Ramos (cell line): ENCODE data around the gene RTP5.

Experiments
- in situ Hi-C: fragments of 300-500 bp; cut with MboI; formaldehyde crosslinking; loops from one replicate; pipeline ENCODE4 v1.14.3; 2022; ENCODE audit warnings: low sequenced_read_pairs; ENCODE audit not compliant: unreplicated experiment

Gene RTP5

DNA sequence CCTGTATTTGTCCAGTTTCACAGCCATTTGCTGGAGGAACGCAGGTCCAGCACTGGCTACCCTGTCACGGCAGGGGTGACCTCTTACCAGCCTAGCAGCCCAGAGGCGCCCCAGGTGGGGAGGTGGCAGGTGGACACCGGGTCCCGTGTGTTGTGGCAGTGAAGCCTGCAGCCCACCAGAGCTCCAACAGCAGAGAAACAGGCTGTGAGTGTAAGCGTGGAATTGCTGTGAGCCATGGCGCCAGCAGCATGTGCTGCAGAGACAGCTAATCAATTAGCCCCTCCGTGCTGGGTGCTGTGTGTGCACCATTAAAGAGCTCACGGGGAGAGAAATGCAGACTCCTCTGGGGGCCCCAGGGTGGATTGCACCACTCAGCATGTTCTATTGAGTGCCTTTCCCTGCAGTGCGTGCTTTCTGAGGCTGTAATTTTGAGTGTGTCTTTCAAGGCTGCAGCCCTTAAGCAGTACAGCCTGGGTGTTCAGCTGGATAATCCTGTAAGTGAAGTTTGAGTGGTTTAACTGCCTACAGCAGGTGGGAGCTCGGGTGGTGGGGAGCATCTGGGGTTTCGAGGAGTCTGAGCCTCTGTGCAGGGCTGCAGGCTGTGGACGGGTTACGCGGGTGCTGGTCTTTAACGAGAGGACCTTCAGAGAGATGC, 15.9 kb downstream of the RTP5 start:
- in situ Hi-C loops = no loop called here

DNA sequence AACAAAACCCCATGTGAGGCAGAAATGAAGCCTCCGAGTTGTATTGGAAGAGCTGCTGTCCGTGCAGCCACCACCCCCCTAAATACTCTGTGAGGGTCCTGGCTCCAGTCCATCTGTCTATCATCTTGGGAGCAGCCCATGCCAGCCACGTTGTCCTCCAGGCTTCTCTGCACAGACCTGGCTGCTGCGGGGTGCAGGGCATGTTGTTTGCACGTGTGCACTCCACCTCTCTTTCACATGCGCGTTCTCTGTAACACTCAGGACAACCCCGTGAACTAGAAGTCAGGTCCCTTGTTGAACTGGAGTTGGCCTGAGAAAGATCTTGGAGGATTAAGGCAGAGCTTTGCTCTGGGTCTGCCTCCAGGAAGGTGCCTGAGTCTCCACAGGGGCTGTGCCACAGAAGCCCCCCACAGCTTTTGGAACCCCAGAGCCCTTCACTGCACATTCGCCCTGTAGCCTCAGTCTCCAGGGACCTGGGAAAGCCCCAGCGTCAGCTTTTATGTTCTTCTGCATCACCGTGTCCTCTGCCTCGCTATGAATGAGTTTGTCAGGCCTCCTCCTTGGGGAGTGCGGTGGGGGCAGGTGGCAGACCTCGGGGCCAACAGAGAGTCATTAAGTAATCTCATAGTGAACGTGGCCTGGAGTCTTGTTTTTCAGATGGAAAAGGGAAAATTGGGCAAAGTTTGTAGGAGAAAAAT, 16.6 kb downstream of the RTP5 start:
- in situ Hi-C loops = no loop called here

DNA sequence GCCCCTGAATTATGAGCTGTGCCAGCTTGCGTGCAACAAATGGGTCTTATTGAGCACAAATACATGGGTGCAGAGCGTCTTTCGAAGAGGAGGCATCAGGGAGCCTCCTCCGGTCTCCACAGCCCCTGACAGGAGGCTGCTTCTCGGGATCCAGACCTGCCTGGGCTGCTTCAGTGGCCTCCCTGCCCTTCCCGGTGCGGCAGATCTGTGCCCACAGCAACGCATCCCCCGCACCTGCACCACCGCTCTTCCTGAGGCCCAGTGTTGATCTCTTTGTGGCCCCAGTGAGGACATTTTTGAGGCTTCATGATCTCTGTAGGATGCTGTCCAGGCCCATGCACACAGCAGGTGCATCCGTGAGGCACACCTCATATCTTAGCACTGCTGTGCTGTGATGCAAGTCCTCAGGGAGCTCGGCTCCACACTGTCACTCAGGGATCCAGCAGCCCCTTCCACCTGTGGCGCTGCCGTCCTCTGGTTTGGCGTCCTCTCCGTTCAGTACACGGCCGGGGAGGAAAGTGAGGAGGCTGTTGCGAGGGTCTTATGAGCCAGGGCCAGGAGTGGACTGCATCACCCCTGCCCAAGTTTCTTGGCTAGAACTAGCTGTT, 17.4 kb downstream of the RTP5 start:
- in situ Hi-C loops = no loop called here

DNA sequence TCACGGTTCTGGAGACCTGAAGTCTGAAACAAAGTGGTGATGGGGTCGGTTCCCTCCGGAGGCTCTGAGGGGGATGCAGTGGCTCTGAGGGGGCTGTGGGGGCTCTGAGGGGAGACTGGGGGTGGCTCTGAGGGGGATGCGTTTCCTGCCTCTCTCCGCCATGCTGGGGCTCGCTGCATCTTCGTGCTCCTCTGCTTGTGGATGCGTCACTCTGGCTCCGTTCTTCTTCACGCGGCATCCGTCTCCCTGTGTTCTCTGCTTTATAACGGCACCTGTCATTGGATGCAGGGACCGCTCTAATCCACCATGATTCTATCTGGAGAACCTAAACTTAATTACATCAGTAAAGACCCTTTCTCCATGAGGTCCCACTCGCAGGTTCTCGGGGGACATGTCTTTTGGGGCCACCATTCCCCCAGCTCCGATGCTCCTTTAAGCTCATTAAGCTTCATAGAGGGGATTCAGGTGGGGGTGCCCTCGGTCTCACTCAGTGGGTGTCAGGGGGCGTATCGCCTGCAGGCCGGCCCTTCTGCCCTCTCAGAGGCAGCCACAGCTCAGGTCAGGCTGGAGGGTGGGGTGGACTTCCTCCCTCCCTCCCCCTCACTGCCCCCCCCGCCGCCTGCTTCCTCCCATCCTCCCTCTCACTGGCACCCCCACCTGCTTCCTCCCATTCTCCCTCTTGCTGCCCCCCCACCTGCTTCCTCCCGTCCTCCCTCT, 18.4 kb downstream of the RTP5 start:
- in situ Hi-C loops = no loop called here

DNA sequence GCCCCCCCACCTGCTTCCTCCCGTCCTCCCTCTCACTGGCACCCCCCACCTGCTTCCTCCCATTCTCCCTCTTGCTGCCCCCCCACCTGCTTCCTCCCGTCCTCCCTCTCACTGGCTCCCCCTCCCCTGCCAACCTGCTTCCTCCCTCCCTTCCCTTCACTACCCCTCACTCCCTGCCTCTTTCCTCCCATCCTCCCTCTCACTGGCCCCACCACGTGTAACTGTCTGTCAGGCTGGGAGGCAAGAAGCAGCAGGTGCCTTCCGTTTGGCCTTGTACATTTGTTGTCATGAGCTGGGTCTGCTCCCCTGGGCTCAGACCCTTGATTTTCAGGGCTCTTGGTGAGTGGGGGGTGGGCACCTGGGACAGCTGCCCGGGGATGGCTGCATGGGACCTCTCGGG, 19.1 kb downstream of the RTP5 start:
- in situ Hi-C loops = no loop called here

DNA sequence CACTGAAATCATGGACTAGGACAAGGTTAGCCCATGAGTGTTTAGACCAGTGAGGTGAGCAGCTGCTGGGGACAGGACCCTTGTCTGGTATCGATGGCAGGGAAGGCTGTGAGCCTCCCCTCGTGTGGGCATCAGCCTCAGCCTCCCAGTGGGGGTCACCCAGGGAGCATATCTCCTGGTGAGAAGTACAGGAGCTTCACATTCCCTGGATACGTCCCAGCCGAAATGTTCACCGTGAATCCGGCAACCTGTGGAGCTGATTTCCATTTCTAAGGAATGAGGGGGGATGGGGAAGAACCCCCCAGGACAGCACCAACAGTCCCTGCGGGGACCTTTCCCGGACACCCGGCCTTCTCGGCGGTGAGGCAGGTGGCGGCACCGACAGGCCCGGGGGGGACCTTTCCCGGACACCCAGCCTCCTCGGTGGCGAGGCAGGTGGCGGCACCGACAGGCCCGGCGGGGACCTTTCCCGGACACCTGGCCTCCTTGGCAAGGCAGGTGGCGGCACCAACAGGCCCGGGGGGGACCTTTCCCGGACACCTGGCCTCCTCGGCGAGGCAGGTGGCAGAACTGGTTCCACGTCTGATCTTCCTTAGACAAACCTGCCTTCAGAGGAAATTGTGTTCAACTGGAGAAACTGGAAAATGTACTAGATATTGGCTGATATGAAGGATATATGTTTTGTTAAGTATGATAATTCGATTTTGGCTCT, 21.2 kb downstream of the RTP5 start:
- in situ Hi-C loops = no loop called here

DNA sequence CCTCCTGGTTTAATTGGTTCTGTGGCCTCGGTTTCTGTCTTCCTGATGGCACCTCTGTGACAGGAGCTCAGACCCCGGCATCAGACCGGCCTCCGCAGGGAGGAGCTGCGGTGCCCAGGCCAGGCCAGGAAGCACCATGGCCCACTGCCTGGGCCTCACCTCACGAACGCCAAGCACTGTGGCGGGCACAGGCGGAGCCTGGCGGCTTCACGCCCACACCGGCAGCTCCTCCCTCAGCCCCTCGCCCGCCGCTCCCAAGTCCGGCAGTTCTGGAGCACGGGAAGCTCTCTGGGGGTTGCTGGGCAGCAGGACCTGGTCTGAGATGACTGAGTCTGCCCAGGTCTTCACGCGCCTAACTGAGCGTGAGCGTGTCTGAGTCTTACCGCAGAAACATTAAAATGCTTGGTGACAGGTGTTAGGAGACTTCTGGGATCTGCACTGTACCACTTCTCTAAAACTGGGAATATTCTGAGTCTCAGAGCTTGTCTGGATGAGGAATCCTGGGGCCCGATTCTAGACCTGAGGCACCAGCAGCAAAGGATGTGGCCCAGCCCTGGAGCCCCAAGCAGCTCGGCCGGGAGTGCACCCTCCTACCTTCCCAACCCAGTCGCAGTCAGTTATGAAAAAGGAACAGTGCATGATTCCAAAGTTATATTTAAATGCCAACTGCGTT, 21.9 kb downstream of the RTP5 start:
- in situ Hi-C loops = no loop called here

DNA sequence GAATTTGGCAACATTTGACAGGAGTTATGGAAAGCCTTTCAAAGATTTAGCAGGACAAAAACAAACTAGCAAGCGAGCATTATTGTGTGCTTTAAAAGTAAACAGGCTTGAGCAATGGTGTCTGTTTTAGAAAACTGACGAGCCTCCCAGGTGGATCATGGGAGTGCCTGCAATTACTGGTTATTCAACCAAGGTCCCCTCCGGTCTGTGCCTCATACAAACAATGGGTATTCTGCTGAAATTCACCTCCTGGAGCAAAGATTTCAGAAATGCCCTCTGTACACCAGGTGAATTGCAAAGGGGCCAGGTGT, 22.4 kb downstream of the RTP5 start:
- in situ Hi-C loops = no loop called here

DNA sequence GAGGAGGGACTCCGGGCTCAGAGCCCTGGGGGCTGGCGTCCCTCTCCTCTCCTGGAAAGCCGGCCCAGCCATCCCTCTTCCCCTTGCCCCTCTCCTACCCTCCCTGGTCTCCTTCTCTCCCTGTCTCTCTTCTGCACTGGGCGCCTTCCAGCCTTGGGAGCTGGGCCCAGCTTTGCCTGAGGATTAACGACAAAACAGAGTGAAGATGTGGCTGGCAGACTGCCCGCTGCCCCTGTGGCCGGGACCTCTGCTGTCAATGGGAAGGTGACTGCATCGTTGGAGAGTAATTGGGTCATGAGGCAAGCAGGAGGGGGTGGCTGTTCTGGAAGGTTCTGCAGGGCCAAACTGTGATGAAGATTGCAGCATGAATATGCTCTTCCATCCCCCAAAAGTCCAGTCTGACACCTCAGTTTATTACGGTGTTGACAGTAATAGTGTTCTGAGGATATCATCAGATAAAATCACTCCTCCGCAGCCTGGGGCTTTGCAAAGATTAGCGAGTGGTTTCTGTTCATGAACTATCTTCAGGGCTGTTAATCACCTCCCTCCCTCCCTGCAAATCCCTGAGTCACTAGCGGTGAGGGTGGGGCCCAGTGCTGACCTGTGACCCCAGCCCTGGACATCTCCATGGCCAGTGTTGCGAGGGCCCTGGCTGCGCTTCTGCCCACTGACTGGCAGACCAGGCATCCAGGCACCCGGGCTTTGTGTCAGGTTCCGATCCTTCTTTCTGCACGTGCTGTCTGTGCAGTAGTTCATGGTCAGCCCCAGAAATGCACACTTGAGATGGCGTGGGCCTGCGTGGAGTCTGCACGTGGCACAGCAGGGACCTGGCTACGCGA, 23.0 kb downstream of the RTP5 start:
- in situ Hi-C loops = no loop called here

DNA sequence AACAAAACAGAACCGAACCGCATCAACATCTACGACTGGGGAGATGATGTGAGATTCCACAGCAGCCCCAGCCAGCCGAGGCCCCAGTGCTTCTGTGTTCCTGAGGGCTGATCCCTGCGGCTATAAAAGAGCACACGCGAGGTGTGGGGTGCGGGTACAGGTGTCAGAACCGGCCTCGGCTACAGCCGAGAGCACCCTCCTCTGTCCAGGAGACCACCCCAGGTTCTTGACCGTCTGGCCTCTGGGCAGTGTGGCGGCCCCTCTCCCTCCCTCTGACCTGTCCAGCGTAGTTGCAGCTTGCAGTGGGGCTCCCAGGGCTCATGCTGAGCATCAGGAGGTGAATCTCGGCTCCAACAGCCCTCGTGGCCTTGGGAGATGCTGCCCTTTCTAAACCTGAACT, 23.7 kb downstream of the RTP5 start:
- in situ Hi-C loops = no loop called here

DNA sequence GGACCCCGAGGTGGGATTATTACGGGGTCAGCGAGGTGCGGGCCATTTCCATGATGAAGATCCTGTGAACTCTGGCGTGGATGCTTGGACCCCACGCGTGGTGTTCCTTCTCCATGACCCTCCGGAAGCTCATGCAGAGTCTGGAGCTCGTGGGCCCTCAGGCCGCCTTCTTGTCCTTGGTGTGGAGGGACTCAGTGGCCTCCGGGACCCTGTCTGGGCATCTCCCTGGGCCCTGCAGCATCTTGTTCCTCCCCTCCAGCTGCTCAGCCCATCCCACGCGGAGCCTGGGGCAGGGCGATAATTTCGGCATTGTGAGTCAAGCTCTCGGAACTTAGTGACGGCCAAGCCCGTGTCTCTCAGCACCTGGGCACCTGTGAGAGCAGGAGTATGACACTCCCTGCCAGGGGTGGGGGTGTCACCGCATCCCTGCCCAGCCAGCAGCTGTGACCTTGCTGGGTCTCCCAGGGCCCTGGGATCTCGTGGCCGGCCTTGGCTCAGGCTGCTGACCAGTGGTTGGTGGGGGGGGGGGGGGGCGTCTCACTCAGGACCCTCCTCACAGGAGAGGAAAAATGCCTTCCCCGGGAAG, 24.6 kb downstream of the RTP5 start:
- in situ Hi-C loops = no loop called here

DNA sequence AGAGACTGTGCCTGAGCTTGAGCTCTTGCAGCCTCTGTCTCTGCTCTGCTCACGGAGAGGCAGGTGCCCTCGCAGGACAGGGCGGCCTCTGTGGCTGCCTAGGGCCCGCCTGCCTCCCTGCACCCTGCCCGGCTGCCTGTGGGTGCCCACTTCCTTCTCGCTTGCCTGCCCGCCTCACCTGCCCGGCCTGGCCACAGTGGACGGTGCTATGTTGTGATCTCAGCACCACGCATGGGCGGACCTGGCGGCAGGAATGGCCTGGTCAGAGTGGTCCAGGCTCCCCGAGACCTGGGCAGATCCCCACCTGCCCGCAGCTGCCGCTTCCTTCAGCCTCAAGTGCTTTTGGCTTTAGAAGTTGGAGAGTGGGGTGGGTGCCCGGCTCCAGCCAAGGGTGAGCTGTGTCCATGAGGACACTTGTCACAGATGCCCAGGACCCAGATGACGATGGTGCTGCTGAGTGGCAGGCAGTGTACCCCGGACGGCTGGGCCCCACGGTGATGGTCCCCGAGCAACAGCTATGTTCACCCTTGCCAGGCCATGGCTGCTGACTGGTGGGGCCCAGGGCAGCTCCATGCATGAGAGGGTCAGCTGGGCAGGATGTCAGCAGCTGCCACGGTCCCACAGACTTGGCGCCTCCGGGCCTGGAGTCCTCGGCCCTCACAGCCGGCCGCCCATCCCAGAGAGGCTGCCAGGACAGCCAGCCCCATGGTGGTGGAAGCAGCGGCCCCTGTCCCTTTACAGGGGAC, 25.3 kb downstream of the RTP5 start:
- in situ Hi-C loops = no loop called here

DNA sequence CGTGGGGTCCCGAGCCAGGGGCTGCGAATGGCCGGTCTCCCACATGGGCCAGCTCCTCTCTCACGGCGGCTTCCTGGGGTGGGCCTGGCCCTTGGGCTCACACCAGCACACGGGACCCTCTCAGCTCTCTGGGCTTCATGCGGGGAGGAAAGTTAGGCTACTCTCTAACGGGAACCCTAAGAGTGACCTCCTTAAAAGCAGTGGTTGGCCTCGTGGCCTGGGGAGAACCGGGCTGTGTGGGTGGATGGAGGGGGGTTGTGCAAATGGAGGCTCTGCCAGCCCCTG, 25.8 kb downstream of the RTP5 start:
- in situ Hi-C loops = no loop called here

DNA sequence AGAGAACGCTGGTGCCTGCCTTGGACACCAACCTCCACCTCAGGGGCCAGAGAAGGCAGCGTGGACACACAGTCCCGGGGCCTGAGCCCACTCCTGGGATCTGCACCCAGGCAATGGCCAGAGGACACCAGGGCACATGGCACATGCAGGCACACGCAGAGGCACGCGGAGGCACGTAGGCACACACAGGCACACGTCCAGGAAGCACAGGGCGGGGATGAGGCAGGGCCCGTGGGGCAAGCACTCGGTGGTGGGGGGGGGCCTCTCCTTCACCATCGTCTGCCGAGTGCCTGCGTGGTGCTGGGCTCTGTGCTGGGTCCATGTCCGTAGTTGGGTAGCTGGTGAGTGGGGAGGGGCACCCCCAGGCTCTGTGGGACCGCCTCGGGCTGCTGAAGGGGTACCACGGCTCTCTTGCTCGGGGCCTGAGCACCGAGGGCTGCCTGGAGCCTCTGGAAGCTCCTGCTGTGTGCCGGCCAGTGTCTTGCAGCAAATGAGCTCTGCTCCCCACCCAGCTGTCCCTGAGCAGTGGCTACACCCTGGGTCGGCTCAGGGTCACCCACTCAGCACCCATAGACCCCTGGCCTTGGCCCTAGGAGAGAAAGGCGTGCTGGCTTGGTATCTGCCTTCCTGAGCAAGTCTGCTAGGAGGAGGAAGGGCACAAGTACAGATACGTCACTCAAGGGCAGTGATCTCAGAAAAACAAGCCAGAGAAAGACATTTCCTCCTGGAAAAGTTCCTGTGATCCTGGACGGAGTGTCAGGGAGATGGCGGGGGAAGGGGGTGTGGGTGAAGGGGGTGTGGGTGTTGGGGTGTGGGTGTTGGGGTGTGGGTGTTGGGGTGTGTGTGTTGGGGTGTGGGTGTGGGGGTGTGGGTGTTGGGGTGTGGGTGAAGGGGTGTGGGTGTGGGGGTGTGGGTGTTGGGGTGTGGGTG, 26.4 kb downstream of the RTP5 start:
- in situ Hi-C loops = no loop called here

DNA sequence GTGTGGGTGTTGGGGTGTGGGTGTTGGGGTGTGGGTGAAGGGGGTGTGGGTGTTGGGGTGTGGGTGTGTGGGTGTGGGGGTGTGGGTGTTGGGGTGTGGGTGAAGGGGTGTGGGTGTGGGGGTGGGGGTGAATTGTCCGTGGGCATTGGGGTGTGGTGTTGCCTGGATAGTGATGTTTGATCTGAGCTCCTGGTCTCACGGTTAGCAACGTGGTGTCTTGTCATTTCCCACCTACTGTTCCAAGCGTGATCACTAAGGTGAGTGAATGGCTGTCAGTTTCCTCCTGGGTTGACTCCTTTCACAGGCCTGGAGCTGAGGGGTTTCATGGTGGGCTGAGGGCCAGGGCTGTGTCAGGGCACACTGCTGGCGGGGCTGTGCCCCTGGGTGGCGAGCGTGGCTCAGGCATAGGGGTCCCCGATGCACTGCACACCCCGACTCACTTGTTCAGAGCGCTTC, 27.2 kb downstream of the RTP5 start:
- in situ Hi-C loops = no loop called here

DNA sequence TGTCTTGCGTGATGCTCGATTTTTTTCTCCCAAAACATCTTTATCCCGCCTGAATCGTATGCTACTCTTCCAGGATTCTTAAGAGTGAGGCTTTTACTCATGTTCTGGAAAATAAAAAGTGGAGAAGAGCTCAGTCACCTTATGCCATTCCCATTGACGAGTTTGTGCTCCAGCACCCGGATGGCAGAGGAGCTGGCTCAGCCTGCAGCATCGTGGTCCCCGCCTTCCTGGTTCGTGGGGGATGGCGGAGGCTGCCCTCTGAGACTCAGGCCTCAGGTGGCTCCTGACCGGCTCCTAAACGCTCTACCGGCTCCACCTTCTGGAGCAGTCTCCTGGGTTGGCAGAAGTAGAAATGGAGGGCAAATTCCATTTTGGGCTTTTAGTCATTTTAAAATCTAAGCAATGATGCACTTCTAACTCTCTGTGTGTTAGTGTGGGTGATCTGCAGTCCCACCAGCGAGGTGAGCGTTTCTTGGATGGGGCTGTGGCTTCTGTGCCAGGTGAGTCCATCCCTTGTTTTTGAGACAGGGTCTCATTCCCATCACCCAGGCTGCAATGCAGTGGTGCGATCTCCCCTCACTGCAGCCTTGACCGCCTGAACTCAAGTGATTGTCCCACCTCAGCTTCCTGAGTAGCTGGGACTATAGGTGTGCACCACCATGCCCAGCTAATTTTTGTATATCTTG, 27.8 kb downstream of the RTP5 start:
- in situ Hi-C loops = no loop called here
